C1 segment of cervical spinal cord (tissue), 14 donors: ENCODE results near the gene SPRR2G.
"Not testable (repeated sequence)": the region's sequence is repeated elsewhere in the genome, so short reads cannot be mapped to it uniquely, and the experiment has no call there.

Experiments used
- DNase-seq, 14 donors: peaks; one replicate each; lab custom pipeline; 2025; lab: John Stamatoyannopoulos, UW

The SPRR2G gene

DNA sequence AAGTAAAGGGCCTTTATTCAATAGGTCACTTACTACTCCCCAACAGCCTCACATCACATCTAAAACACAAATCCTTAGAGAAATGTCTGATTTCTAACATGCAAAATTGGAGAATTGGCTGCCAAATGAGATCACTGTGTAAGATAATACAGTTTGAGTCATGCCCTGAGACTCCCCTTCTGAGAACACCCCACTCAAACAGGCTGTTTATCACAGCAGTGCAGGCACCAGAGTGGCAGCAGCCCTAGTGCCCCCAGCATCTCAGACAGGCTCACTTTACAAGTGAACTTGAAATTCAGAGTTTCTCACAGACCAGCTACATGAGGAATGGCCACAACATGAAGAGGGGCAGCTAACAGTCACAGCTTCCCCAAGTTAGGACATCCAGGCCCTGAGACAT lies 35.4 kb downstream of the SPRR2G start:
- not testable (repeated sequence) for DNase-seq

GRCh38 chr1:153113416-153113815 lies 37.3 kb downstream of the SPRR2G start, which contains the start of gene SPRR2F:
Gene SPRR2F, minus strand, starts transcription at chr1:153113516. Its CDS starts 783 bp downstream, at chr1:153112733.
- DNase-seq, result no peak

DNA sequence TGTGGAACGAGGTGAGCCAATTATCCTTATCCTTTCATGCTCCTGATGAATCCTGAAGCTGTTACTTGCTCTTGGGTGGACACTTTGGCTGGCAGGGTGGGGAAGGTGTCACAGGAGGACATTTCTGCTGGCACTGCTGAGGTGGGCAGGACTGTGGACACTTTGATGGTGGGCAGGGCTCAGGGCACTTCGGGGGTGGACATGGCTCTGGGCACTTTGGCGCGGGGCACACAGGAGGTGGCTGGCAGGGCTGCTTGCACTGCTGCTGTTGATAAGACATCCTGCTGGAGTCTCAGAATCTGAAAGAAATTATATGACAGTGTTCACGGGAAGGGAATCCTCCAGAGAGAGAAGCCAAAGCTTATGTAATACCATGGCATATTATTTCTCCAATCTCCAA lies 38.2 kb downstream of the SPRR2G start:
- not testable (repeated sequence) for DNase-seq

DNA sequence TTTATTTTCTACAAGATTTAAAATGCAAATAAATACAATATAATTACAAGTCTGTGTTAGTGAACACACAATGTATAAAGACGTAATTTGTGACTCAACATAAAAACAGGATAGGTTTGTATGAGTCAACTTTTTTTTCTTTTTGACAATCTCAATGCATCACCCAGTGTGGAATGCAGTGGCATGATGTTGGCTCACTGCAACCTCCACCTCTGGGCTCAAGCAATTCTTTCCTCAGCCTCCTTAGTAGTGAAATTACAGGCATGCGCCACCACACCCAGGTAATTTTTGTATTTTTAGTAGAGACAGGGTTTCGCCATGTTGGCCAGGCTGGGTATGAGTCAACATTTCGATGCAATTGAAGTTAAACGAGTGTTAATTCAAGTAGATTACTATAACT lies 50.4 kb downstream of the SPRR2G start:
- DNase-seq, result no peak
